ENCODE results near the gene RSPH9.

The RSPH9 gene

DNA sequence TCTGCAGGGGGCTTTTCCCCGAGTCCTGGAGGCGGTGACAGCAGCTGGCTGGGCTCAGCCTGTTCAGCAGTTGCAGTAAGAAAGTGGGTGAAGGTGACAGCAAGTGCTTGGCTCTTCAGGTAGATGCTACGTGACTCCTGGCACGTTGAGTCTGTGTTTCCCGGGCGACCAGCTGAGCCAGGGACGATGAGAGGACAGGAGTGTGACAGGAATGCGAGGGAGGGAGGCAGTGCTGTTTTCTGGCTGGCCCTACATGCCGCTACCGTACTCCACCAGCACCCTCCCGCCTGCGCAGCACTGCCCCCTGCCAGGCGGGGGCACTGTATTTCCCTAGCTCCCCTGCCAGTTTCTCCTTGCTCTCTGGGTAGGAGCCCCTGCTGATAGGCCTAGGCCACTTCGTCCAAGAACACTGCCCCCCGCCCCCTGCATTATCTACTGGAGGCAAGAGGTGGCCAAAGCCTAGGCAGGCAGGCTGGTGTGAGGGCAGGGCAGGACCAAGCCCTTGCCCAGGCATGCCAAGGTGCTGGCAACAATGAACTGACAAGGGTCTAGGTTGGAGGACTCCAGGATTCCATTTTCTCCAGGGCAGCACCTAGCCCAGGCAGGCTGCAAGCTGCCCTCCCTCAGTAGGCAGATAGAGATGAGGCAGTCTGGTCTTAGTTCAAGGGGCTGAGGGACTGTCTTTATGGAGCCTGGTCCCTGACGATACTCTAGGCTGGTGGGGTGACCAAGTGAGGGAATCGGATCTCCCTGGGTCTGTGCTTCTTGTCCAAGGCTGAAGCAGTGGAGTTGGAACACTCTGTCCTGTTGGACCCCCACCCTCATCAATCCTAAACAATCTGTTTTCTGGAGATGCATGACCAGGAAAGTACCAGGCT is 23.6 kb downstream of the RSPH9 start:
- peak; percentile 82 for DNase-seq (ENCODE audit: low spot score)

DNA sequence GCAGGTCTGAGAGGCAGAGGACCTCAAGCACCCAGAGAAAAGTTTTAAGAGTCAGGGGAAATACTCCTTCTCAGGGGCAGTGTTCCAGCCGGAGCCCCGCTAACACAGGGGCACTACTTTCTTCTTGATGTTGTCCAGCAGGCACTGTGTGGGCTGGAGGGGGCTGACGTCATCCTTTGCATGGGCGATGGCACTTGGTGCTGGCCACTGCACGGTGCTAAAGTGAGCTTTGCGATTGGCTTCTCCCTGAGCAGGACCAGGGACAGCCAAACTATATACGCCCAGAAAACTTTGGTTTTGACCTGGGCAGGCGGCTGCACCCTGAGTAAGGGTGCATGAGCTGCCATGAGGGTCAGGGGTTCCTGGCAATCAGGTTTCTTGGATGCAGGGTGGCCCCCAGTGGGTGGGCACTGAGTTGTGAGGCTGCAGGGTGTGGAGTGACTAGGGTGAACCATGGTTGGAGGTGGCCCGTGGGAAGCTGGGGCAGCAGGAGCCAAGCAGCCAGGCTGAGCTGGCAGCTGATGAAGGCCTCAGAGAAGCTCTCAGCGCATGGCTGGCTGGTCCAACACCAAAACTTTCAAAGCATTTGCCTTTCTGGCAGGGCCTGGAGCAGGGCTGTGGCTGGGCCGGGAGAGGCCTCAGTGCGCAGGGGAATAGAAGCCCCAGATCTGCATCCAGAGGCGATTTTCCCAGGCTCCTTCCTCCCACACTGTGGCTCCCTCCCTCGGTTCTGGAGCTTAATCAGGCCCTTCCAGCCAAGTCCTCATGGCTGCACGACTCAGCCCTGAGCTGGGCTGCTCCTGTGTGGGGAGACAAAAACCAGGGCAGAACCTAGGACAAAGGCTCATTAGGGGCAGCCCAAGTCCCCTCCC is 24.4 kb downstream of the RSPH9 start:
- DNase-seq (ENCODE audit: low spot score) = no peak

- no peak for DNase-seq (ENCODE audit: low spot score)
These were observed 25.2 kb downstream of the RSPH9 start for GRCh38 chr6:43669922-43670622.

DNA sequence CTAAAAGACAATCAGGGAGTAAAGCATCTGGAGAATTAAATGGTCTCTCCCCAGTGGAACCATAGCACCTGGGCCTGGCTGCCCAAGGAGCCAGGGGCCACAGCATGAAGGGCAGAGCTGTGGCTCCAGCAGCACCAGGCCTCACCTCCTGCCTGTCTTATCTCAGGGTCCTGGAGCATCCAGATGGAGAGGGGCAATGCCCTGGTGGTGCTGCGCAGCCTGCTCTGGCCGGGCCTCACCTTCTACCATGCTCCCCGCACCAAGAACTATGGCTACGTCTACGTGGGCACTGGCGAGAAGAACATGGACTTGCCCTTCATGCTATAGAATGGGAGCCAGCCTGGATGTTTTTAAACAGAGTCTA is 25.8 kb downstream of the RSPH9 start:
- no peak for DNase-seq (ENCODE audit: low spot score)

- DNase-seq (ENCODE audit: low spot score) = no peak
These were observed 26.4 kb downstream of the RSPH9 start for GRCh38 chr6:43671011-43671800.

GRCh38 chr6:43671801-43672690 is 27.2 kb downstream of the RSPH9 start:
- DNase-seq (ENCODE audit: low spot score) = no peak

GRCh38 chr6:43673444-43674084 is 28.7 kb downstream of the RSPH9 start:
- DNase-seq (ENCODE audit: low spot score) = no peak

GRCh38 chr6:43674291-43674690 is 29.5 kb downstream of the RSPH9 start:
- DNase-seq (ENCODE audit: low spot score) = no peak

GRCh38 chr6:43674921-43675320 is 30.1 kb downstream of the RSPH9 start:
- DNase-seq (ENCODE audit: low spot score) = no peak

GRCh38 chr6:43676962-43677606 is 32.2 kb downstream of the RSPH9 start:
- DNase-seq (ENCODE audit: low spot score) = no peak

- DNase-seq (ENCODE audit: low spot score) = no peak
These were observed 32.9 kb downstream of the RSPH9 start for GRCh38 chr6:43677759-43678158.

DNA sequence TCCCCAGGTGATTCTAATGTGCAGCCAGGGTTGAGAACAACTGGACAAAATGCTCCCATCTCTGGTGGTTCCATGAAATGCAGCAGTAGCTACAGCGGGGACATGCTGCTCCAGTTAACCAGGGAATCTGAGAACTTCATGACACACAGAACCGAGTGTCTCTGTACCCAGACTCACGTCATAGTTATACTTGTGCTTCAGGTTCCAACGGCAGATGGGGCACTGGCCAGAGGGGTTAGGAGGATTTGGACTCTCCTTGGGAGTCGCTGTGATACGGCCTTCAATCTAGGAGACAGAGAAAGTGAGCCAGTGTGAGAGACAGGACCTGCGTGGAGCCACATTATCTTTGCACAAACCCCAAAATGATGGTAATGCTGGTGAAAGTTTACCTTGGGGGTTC is 33.5 kb downstream of the RSPH9 start:
- DNase-seq (ENCODE audit: low spot score) = no peak

DNA sequence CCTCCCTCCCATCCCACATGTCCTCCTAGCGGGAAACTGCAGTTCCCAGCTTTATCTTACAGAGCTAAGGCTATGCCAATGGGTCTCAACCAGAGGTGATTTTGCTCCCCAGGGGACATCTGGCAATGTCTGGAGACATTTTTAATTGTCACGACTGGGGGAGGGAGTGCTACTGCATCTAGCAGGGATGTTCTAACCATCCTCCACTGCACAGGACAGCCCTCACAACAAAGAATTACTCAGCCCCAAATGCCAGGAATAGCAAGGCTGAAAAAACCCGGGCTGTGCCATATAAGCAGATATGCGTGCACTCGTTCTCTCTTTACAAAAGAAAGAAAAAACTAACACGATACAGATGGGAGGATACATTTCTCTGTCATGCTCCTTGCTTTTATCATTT is 34.2 kb downstream of the RSPH9 start:
- no peak for DNase-seq (ENCODE audit: low spot score)

GRCh38 chr6:43680308-43681200 is 35.7 kb downstream of the RSPH9 start:
- DNase-seq (ENCODE audit: low spot score) = no peak

GRCh38 chr6:43681303-43681702 is 36.5 kb downstream of the RSPH9 start:
- DNase-seq (ENCODE audit: low spot score) = no peak

- no peak for DNase-seq (ENCODE audit: low spot score)
These were observed 38.0 kb downstream of the RSPH9 start for GRCh38 chr6:43682724-43683429.

DNA sequence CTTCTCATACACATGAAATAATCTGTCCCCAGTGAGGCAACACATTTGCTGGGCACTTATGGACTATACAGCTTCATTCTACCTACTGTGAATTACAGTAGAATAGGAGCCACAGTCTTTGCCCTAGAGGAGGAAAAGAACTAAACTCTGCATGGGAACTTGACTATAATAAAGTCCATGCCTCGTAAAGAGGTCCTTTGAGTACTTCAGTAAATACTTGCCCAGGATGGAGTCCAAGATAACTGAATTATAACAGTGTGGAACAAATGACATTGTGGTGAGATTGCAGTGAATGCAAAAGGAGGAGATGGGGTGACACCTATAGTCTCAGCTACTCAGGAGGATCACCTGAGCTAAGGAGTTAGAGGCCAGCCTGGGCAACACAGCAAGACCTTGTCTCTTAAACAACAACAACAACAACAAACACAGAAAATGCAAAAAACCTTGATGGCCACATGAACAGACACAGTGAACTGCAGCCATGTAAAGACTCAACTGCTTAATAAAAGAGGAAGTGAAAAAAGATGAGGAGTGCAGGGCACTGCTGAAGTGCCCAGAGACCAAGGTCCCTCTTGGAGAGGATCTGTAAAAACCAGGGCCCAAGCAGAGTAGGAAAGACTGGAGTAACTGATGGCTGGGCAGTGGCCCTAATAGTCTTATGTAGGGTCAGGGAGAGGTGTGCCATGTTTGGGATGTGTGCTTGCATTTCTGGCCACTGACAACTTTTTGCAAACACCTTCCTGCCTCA is 39.0 kb downstream of the RSPH9 start:
- DNase-seq (ENCODE audit: low spot score) = no peak

All from hematopoietic multipotent progenitor cell treated with erythropoietin and hydrocortisone succinate and interleukin-3 and kit ligand, for 17 days (in vitro differentiated cells).